GM13977 (cell line): ENCODE data around the gene MSANTD3.

Experiments
- DNase-seq: peaks from one replicate; pipeline ENCODE4 v3.0.0; 2012; ENCODE audit warnings: low spot score
- CTCF ChIP-seq: IDR thresholded peaks from 2 replicates; pipeline ENCODE4 v1.5.1; 2012; ENCODE audit warnings: mild to moderate bottlenecking, control low read depth; ENCODE audit not compliant: insufficient read depth; ENCODE audit errors: extremely low read depth, missing control alignments
- in situ Hi-C: fragments of 300-500 bp; cut with MboI; formaldehyde crosslinking; loops from one replicate; pipeline ENCODE4 v1.12.0; 2022; ENCODE audit warnings: low sequenced_read_pairs, low pct_unique_long_range_greater_than_20kb, mixed read lengths, inconsistent platforms; ENCODE audit not compliant: unreplicated experiment

Gene MSANTD3

GRCh38 chr9:100401042-100401441, 25.9 kb upstream of the MSANTD3 start:
- no peak for TF ChIP-seq CTCF
- in situ Hi-C loops: no loop called here
- DNase-seq: no peak

GRCh38 chr9:100406962-100407361, 20.0 kb upstream of the MSANTD3 start:
- DNase-seq: no peak
- no peak for TF ChIP-seq CTCF
- in situ Hi-C loops: no loop called here

GRCh38 chr9:100408546-100409175, 18.3 kb upstream of the MSANTD3 start:
- in situ Hi-C loops: no loop called here
- TF ChIP-seq CTCF: no peak
- DNase-seq: no peak

- in situ Hi-C loops: no loop called here
- DNase-seq: no peak
- TF ChIP-seq CTCF: no peak
Measured at GRCh38 chr9:100409176-100409556, 17.8 kb upstream of the MSANTD3 start.

GRCh38 chr9:100411472-100412283, 15.3 kb upstream of the MSANTD3 start:
- DNase-seq: peak; percentile 89
- TF ChIP-seq CTCF: no peak
- in situ Hi-C loops: no loop called here

GRCh38 chr9:100413839-100414420, 13.0 kb upstream of the MSANTD3 start:
- in situ Hi-C loops: no loop called here
- DNase-seq: no peak
- TF ChIP-seq CTCF: no peak
